Activated CD8-positive, alpha-beta memory T cell treated with anti-CD3 and anti-CD28 coated beads, Interleukin-2, amount 50 U/mL, for 1 hour (primary cell): ENCODE data around the gene RUNX2.
A peak's percentile ranks its signal among the peaks of the same experiment; 100 is the strongest.

Experiments
- DNase-seq: peaks from one replicate; pipeline ENCODE4 v3.0.0-alpha.2; 2020; ENCODE audit errors: extremely low read depth

Gene RUNX2

GRCh38 chr6:45351667-45352066 lies 23.5 kb downstream of the RUNX2 start:
- DNase-seq, result no peak

GRCh38 chr6:45353654-45354053 lies 25.5 kb downstream of the RUNX2 start:
- no peak for DNase-seq

GRCh38 chr6:45364466-45364865 lies 36.3 kb downstream of the RUNX2 start:
- DNase-seq, result no peak

- no peak for DNase-seq
These were observed 36.9 kb downstream of the RUNX2 start for GRCh38 chr6:45365036-45365435.

- DNase-seq, result no peak
These were observed 38.4 kb downstream of the RUNX2 start for GRCh38 chr6:45366534-45366933.

- DNase-seq, result no peak
These were observed 39.9 kb downstream of the RUNX2 start for GRCh38 chr6:45367999-45368398.

GRCh38 chr6:45369870-45370269 lies 41.7 kb downstream of the RUNX2 start:
- DNase-seq, result no peak

GRCh38 chr6:45371924-45372573 lies 43.9 kb downstream of the RUNX2 start:
- DNase-seq, result no peak

- DNase-seq, result no peak
These were observed 47.3 kb downstream of the RUNX2 start for GRCh38 chr6:45375449-45375848.

- DNase-seq, result no peak
These were observed 48.3 kb downstream of the RUNX2 start for GRCh38 chr6:45376310-45377042.

GRCh38 chr6:45377043-45377553 lies 49.0 kb downstream of the RUNX2 start:
- peak; percentile 53 for DNase-seq

GRCh38 chr6:45377554-45378333 lies 49.6 kb downstream of the RUNX2 start, which contains the start of gene SUPT3H:
Gene SUPT3H, minus strand, starts transcription at chr6:45377934.
- DNase-seq, result peak; percentile 91

GRCh38 chr6:45378334-45378926 lies 50.3 kb downstream of the RUNX2 start:
- DNase-seq, result no peak

- DNase-seq, result no peak
These were observed 54.3 kb downstream of the RUNX2 start for GRCh38 chr6:45382391-45382790.

GRCh38 chr6:45386501-45386900 lies 58.4 kb downstream of the RUNX2 start:
- DNase-seq, result no peak

GRCh38 chr6:45387236-45387635 lies 59.1 kb downstream of the RUNX2 start:
- DNase-seq, result no peak

- DNase-seq, result no peak
These were observed 60.2 kb downstream of the RUNX2 start for GRCh38 chr6:45388328-45388727.

- DNase-seq, result no peak
These were observed 66.5 kb downstream of the RUNX2 start for GRCh38 chr6:45394586-45395095.

- DNase-seq, result no peak
These were observed 70.1 kb downstream of the RUNX2 start for GRCh38 chr6:45398075-45398813.

- DNase-seq, result no peak
These were observed 71.9 kb downstream of the RUNX2 start for GRCh38 chr6:45400021-45400420.

- DNase-seq, result no peak
These were observed 83.8 kb downstream of the RUNX2 start for GRCh38 chr6:45411959-45412358.
